TTC549 (cell line): ENCODE measurements around the gene TSHZ1.
"Not testable (repeated sequence)": the region's sequence is repeated elsewhere in the genome, so short reads cannot be mapped to it uniquely, and the experiment has no call there.

Experiments
- FAIRE-seq: peaks from 2 replicates; lab custom pipeline; 2012; peaks lifted over from hg19 to GRCh38; lab: Jason Lieb, UNC

TSHZ1 gene

GRCh38 chr18:75314606-75315005 lies 104.0 kb downstream of the TSHZ1 start:
- no peak for FAIRE-seq

GRCh38 chr18:75316223-75316622 lies 105.6 kb downstream of the TSHZ1 start:
- FAIRE-seq, result no peak

- FAIRE-seq, result no peak
Observed at GRCh38 chr18:75316826-75317225, 106.2 kb downstream of the TSHZ1 start.

GRCh38 chr18:75317300-75317699 lies 106.7 kb downstream of the TSHZ1 start:
- no peak for FAIRE-seq

GRCh38 chr18:75317703-75318102 lies 107.1 kb downstream of the TSHZ1 start:
- no peak for FAIRE-seq

- FAIRE-seq, result no peak
Observed at GRCh38 chr18:75319905-75320304, 109.3 kb downstream of the TSHZ1 start.

- FAIRE-seq, result no peak
Observed at GRCh38 chr18:75320506-75320905, 109.9 kb downstream of the TSHZ1 start.

- no peak for FAIRE-seq
Observed at GRCh38 chr18:75321431-75321830, 110.8 kb downstream of the TSHZ1 start.

- FAIRE-seq, result no peak
Observed at GRCh38 chr18:75322206-75322605, 111.6 kb downstream of the TSHZ1 start.

GRCh38 chr18:75323821-75324585 lies 113.4 kb downstream of the TSHZ1 start:
- FAIRE-seq, result no peak

- FAIRE-seq, result no peak
Observed at GRCh38 chr18:75324686-75325257, 114.2 kb downstream of the TSHZ1 start.

- not testable (repeated sequence) for FAIRE-seq
Observed at GRCh38 chr18:75329753-75330152, 119.2 kb downstream of the TSHZ1 start.

- no peak for FAIRE-seq
Observed at GRCh38 chr18:75330308-75330707, 119.7 kb downstream of the TSHZ1 start.

GRCh38 chr18:75334869-75335268 lies 124.3 kb downstream of the TSHZ1 start:
- no peak for FAIRE-seq

- FAIRE-seq, result no peak
Observed at GRCh38 chr18:75335511-75335910, 124.9 kb downstream of the TSHZ1 start.

GRCh38 chr18:75336767-75337166 lies 126.2 kb downstream of the TSHZ1 start:
- no peak for FAIRE-seq

GRCh38 chr18:75337348-75337747 lies 126.8 kb downstream of the TSHZ1 start:
- no peak for FAIRE-seq

- no peak for FAIRE-seq
Observed at GRCh38 chr18:75338631-75339030, 128.0 kb downstream of the TSHZ1 start.
